T-cell (primary cell): ENCODE measurements around the gene SLC30A10. TPM values are rescaled to one million over a fixed set of nuclear protein-coding genes. Genes with fewer than 3 reads are reported as not detected.

Source experiments
- ATAC-seq, 4 experiments: fragments of 200-7000 bp in 3 of 4; fragments of 150-1000 bp in 1 of 4; cut with Tn5 transposase; replicated peaks in 1 of 4; 1 replicate in 3 of 4; 2 replicates in 1 of 4; pipeline ENCODE4 v1.10.0; 2021; ENCODE audit warnings: moderate library complexity in 3 of 4, mild to moderate bottlenecking in 2 of 4, moderate number of reproducible peaks in 1 of 4
- CTCF ChIA-PET, 2 donors: fragments of 300-600 bp; sonication (Branson Sonifier 250); formaldehyde crosslinking; loops; one replicate each; lab custom pipeline; 2022; ENCODE audit warnings: antibody characterized with exemption in 2 of 2; lab: Charles Lee
- POLR2A ChIA-PET, 2 donors: fragments of 300-600 bp; sonication (Branson Sonifier 250); formaldehyde crosslinking; loops; one replicate each; lab custom pipeline; 2022; ENCODE audit warnings: antibody characterized with exemption in 2 of 2; lab: Charles Lee
- DNase-seq, 35 experiments: peaks; one replicate each; pipeline versions ENCODE4 v3.0.0 to v3.0.0-alpha.2; 2013 to 2023
- H3K27ac ChIP-seq: one replicate; pipeline ENCODE4 v1.5.1; 2013; ENCODE audit warnings: low read length
- H3K27me3 ChIP-seq, 2 experiments: replicated peaks in 1 of 2; 1 replicate in 1 of 2; 2 replicates in 1 of 2; pipeline versions ENCODE4 v1.6.1 to v1.7.0; 2013; ENCODE audit warnings: low read length in 1 of 2, mixed read lengths in 1 of 2; ENCODE audit not compliant: control insufficient read depth in 2 of 2, insufficient read depth in 2 of 2; ENCODE audit errors: extremely low read depth in 1 of 2
- H3K36me3 ChIP-seq, 2 donors: 1 replicate in 1 of 2; 2 replicates in 1 of 2; pipeline versions ENCODE4 v1.6.1 to v1.7.0; 2013; ENCODE audit warnings: low read length in 1 of 2; ENCODE audit not compliant: control insufficient read depth in 2 of 2, insufficient read depth in 1 of 2; ENCODE audit errors: extremely low read depth in 1 of 2
- H3K4me1 ChIP-seq, 2 experiments: 1 replicate in 1 of 2; 2 replicates in 1 of 2; pipeline versions ENCODE4 v1.6.1 to v1.7.0; 2013; ENCODE audit warnings: low read length in 2 of 2, mixed read lengths in 1 of 2; ENCODE audit not compliant: insufficient read depth in 2 of 2, control insufficient read depth in 1 of 2; ENCODE audit errors: extremely low read depth in 1 of 2
- H3K4me3 ChIP-seq, 2 donors: 1 replicate in 1 of 2; 2 replicates in 1 of 2; pipeline versions ENCODE4 v1.5.1 to v1.7.0; 2013; ENCODE audit warnings: mild to moderate bottlenecking in 2 of 2, low read length in 1 of 2, moderate library complexity in 1 of 2; ENCODE audit not compliant: control insufficient read depth in 1 of 2; ENCODE audit errors: extremely low read depth in 1 of 2
- H3K9me3 ChIP-seq: 2 replicates; pipeline ENCODE4 v1.7.0; 2013
- H3K27ac Mint-ChIP-seq, 2 donors: one replicate each; pipeline ENCODE4 v1.8.0; 2020 to 2021; ENCODE audit warnings: mild to moderate bottlenecking in 2 of 2, mixed read lengths in 2 of 2
- H3K27me3 Mint-ChIP-seq, 2 donors: one replicate each; pipeline ENCODE4 v1.8.0; 2021 to 2022; ENCODE audit warnings: mixed read lengths in 2 of 2
- H3K36me3 Mint-ChIP-seq: one replicate; pipeline ENCODE4 v1.8.0; 2021; ENCODE audit warnings: mixed read lengths
- H3K4me1 Mint-ChIP-seq, 3 donors: one replicate each; pipeline ENCODE4 v1.8.0; 2020 to 2022; ENCODE audit warnings: mixed read lengths in 3 of 3, mild to moderate bottlenecking in 1 of 3
- H3K4me3 Mint-ChIP-seq, 3 donors: one replicate each; pipeline ENCODE4 v1.8.0; 2020 to 2022; ENCODE audit warnings: mild to moderate bottlenecking in 3 of 3, mixed read lengths in 3 of 3, moderate library complexity in 3 of 3
- H3K9me3 Mint-ChIP-seq, 3 donors: one replicate each; pipeline ENCODE4 v1.8.0; 2020 to 2022; ENCODE audit warnings: mixed read lengths in 3 of 3
- WGBS: methylation state at CpG from one replicate; pipeline ENCODE4 v1.1.5; 2013; ENCODE audit warnings: missing lambda C conversion rate; ENCODE audit not compliant: insufficient coverage; 5-methylcytosine and 5-hydroxymethylcytosine counted together
- total RNA-seq, 35 experiments: library from RNA in 6 of 35; stranded (reverse) in 6 of 35; fragments of 120-200 nt in 1 of 35; gene quantifications; one replicate each; pipeline versions ENCODE4 v1.2.1 to v1.2.4 and lab custom pipeline; 2013 to 2026

The SLC30A10 gene
- total RNA-seq, 5 donors from 2014 or later (not counting 1 experiment from before 2014, with no cell fraction given): 0.06 to 0.09 TPM; not detected in 3

DNA sequence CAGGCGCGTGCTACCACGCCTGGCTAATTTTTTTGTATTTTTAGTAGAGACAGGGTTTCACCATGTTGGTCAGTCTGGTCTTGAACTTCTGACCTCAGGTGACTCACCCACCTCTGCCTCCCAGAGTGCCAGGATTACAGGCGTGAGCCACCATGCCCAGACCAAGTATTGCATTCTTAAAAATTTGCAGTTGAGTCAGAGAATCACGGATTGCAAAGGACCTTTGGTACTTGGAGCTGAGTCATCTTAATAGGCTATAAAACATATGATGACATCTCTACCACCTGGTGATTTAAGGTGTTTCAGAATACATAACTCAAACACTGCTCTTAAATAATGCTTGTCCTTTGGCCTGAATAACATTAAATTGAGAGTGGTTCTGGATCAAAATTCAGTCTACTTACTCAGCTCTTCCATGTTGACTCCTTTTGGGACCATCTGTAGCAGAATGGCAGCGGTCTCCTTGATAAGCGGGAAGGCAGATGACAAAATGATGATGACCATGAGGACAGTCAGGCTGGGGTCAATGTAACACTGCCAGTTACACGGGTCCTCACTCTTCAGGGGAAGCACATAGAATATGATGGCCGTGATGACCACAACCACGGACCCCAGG, 10.4 kb downstream of the SLC30A10 start:
- ChIA-PET CTCF (no interaction called here), POLR2A (no interaction called here)
- no peaks in the 10 kb centered on the region for H3K9me3 ChIP-seq
- DNase-seq: no peak
- no peaks in the 10 kb centered on the region for H3K27me3 ChIP-seq
- Mint-ChIP-seq H3K9me3 (no peaks in the 10 kb centered on the region), H3K27me3 (peaks cover 8 to 13% of the 10 kb centered on the region in 2 donors), H3K4me3 (no peak overlapping the region), H3K36me3 (no peaks in the 10 kb centered on the region), H3K4me1 (no peaks in the 10 kb centered on the region), H3K27ac (no peak overlapping the region)
- H3K4me3 ChIP-seq: no peak overlapping the region
- H3K27ac ChIP-seq: no peak overlapping the region
- whole genome bisulfite sequencing: 86% methylated on average over 4 of the region's 10 CpGs
- H3K36me3 ChIP-seq: no peaks in the 10 kb centered on the region
- ATAC-seq: no peak
- no peaks in the 10 kb centered on the region for H3K4me1 ChIP-seq

DNA sequence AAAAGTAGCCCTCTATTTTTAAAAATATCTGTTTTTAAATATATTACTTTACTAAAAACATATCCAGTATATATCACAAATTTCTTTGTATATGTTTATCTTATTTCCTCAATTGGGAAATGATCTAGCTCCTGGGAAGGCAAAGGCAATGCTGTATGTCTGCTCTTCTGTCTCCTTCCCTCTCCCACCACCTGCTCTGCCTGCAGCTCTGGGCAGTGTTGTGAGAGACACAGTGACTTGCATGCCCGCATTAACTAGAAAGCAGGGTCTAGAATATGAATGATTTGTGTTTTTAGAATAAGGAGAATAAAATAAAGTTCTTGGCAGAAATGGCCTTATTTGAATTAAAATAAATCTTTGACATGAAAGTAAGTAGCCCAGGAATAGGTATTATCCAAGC, 11.1 kb downstream of the SLC30A10 start:
- DNase-seq: no peak
- no peak overlapping the region for H3K27ac ChIP-seq
- H3K4me3 ChIP-seq: no peak overlapping the region
- CTCF ChIA-PET: no interaction called here
- Mint-ChIP-seq H3K36me3 (no peaks in the 10 kb centered on the region), H3K27ac (no peak overlapping the region), H3K4me1 (no peaks in the 10 kb centered on the region), H3K4me3 (no peak overlapping the region), H3K27me3 (peaks cover 4 to 13% of the 10 kb centered on the region in 2 donors), H3K9me3 (no peaks in the 10 kb centered on the region)
- no peaks in the 10 kb centered on the region for H3K36me3 ChIP-seq
- POLR2A ChIA-PET: no interaction called here
- WGBS: no CpG with 5 or more reads among the region's 1 CpG
- no peak for ATAC-seq
- H3K27me3 ChIP-seq: no peaks in the 10 kb centered on the region
- no peaks in the 10 kb centered on the region for H3K4me1 ChIP-seq
- H3K9me3 ChIP-seq: no peaks in the 10 kb centered on the region

DNA sequence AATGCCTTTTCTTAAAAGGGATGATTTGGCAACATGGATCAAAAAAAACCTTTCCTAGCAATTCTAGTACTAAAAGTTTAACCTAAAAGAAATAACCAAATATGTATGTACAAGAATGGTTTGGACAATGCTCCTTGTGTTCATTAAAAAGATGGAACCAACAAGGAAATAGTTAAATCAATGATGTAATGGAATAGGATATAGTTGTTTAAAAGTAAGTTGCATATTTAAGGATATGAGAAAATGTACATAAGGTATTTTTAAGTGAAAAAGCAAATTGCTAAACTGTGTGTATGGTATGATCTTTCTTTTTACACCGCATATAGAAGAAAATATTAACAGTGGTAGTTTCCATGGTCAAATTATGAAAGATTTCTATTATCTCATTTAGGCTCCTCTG, 12.1 kb downstream of the SLC30A10 start:
- Histone ChIP-seq H3K4me3 (no peak overlapping the region), H3K9me3 (no peaks in the 10 kb centered on the region), H3K36me3 (no peaks in the 10 kb centered on the region), H3K4me1 (no peaks in the 10 kb centered on the region), H3K27me3 (no peaks in the 10 kb centered on the region), H3K27ac (no peak overlapping the region)
- Mint-ChIP-seq H3K36me3 (no peaks in the 10 kb centered on the region), H3K4me3 (no peak overlapping the region), H3K27me3 (peaks cover 4 to 13% of the 10 kb centered on the region in 2 donors), H3K27ac (no peak overlapping the region), H3K9me3 (no peaks in the 10 kb centered on the region), H3K4me1 (no peaks in the 10 kb centered on the region)
- DNase-seq: no peak
- ChIA-PET POLR2A (no interaction called here), CTCF (no interaction called here)
- no CpG with 5 or more reads among the region's 1 CpG for WGBS
- ATAC-seq: no peak

DNA sequence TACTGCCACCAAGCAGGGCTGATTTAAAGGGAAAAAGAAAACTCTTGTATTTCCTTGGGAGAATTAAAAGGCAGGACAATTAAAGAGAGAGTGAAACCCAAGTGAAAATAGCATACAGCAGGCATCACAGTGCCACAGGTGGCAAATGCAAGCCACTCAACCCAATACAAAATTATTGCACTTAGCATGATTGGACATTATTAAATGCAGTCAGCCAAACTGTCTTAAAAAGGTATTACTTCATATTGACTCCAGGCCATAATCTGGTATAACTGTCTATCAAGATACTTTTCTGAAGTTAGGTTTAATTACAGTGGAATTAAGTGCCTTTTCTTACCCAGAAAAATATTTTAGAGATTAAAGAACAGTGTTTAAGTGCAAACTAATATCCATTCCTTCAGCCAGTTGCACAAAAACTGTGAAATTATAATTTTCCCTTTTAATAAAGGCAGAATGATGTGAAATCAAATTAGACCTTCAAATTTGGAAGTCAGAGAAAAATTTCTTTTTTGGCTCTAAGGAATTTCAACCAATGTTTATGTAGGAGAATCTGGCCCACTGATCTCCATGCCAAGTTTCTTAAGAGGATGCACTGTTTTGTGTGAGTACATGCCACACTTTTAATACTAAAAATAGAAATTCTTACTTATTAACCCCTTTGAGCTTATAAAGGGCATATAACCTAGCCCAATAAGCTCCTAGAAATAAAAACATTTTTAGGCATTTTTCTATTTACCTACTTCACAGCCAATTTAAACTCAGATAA, 15.2 kb downstream of the SLC30A10 start:
- POLR2A ChIA-PET: no interaction called here
- no peak overlapping the region for H3K27ac Mint-ChIP-seq

GRCh38 chr1:219910716-219911115, 17.6 kb downstream of the SLC30A10 start:
- H3K27me3 Mint-ChIP-seq: peaks cover 10 to 13% of the 10 kb centered on the region in 2 donors
- Histone ChIP-seq H3K9me3 (no peaks in the 10 kb centered on the region), H3K4me1 (no peaks in the 10 kb centered on the region), H3K27me3 (peaks cover 0 to 5% of the 10 kb centered on the region in 2 experiments), H3K4me3 (no peak overlapping the region), H3K27ac (no peak overlapping the region), H3K36me3 (no peaks in the 10 kb centered on the region)
- H3K36me3 Mint-ChIP-seq: no peaks in the 10 kb centered on the region
- ATAC-seq: no peak
- ChIA-PET POLR2A (no interaction called here), CTCF (no interaction called here)
- no peak for DNase-seq
- H3K9me3 Mint-ChIP-seq: no peaks in the 10 kb centered on the region
- no peak overlapping the region for H3K4me3 Mint-ChIP-seq
- no peak overlapping the region for H3K27ac Mint-ChIP-seq
- H3K4me1 Mint-ChIP-seq: no peaks in the 10 kb centered on the region
- 83% methylated on average over 1 of the region's 6 CpGs for WGBS

More for the DNA sequence above, 15.2 kb downstream of the SLC30A10 start:
- no peaks in the 10 kb centered on the region for H3K27me3 ChIP-seq
- Mint-ChIP-seq H3K4me3 (no peak overlapping the region), H3K27me3 (peaks cover 0 to 9% of the 10 kb centered on the region in 2 donors), H3K36me3 (no peaks in the 10 kb centered on the region), H3K4me1 (no peaks in the 10 kb centered on the region), H3K9me3 (no peaks in the 10 kb centered on the region)
- ATAC-seq (no peak), DNase-seq (no peak)
- CTCF ChIA-PET: no interaction called here
- H3K27ac ChIP-seq: no peak overlapping the region
- H3K9me3 ChIP-seq: no peaks in the 10 kb centered on the region
- no peak overlapping the region for H3K4me3 ChIP-seq
- H3K36me3 ChIP-seq: no peaks in the 10 kb centered on the region
- no peaks in the 10 kb centered on the region for H3K4me1 ChIP-seq

GRCh38 chr1:219909476-219909875, 18.9 kb downstream of the SLC30A10 start:
- CTCF ChIA-PET: no interaction called here
- POLR2A ChIA-PET: no interaction called here
- H3K36me3 Mint-ChIP-seq: no peaks in the 10 kb centered on the region
- WGBS: 93% methylated on average over 3 of the region's 4 CpGs
- H3K9me3 ChIP-seq: no peaks in the 10 kb centered on the region
- H3K4me3 Mint-ChIP-seq: no peak overlapping the region
- no peak for ATAC-seq
- no peak overlapping the region for H3K4me3 ChIP-seq
- no peaks in the 10 kb centered on the region for H3K9me3 Mint-ChIP-seq
- H3K27me3 ChIP-seq: peaks cover 0 to 7% of the 10 kb centered on the region in 2 experiments
- no peaks in the 10 kb centered on the region for H3K4me1 ChIP-seq
- H3K4me1 Mint-ChIP-seq: no peaks in the 10 kb centered on the region
- DNase-seq: no peak
- no peak overlapping the region for H3K27ac Mint-ChIP-seq
- no peak overlapping the region for H3K27ac ChIP-seq
- no peaks in the 10 kb centered on the region for H3K36me3 ChIP-seq
- H3K27me3 Mint-ChIP-seq: peaks cover 9 to 14% of the 10 kb centered on the region in 2 donors
